Nephron (organoid): ENCODE results near the gene LRIT2.

Source experiments
- H3K27ac Mint-ChIP-seq, 3 experiments: 2 replicates each; pipeline ENCODE4 v1.8.0; 2020; ENCODE audit warnings: mixed read lengths in 3 of 3, mild to moderate bottlenecking in 2 of 3, moderate library complexity in 1 of 3
- H3K27me3 Mint-ChIP-seq: 2 replicates; pipeline ENCODE4 v1.8.0; 2021; ENCODE audit warnings: low read depth, mild to moderate bottlenecking, moderate library complexity, mixed read lengths
- H3K36me3 Mint-ChIP-seq: 2 replicates; pipeline ENCODE4 v1.8.0; 2020; ENCODE audit warnings: low read depth, mixed read lengths
- H3K4me1 Mint-ChIP-seq: 2 replicates; pipeline ENCODE4 v1.8.0; 2020; ENCODE audit warnings: mixed read lengths
- H3K4me3 Mint-ChIP-seq, 3 experiments: 2 replicates each; pipeline ENCODE4 v1.8.0; 2020; ENCODE audit warnings: mild to moderate bottlenecking in 3 of 3, mixed read lengths in 3 of 3, moderate library complexity in 2 of 3
- H3K9me3 Mint-ChIP-seq: 2 replicates; pipeline ENCODE4 v1.8.0; 2020; ENCODE audit warnings: mixed read lengths
- TF ChIP-seq, protein P1 (sequence below), 3 experiments: fragments of 200-600 bp; sonication (generic); IDR thresholded peaks; one replicate each; pipeline ENCODE4 v1.5.0; 2021; ENCODE audit warnings: antibody characterized with exemption in 3 of 3; ENCODE audit not compliant: unreplicated experiment in 3 of 3

Gene LRIT2

DNA sequence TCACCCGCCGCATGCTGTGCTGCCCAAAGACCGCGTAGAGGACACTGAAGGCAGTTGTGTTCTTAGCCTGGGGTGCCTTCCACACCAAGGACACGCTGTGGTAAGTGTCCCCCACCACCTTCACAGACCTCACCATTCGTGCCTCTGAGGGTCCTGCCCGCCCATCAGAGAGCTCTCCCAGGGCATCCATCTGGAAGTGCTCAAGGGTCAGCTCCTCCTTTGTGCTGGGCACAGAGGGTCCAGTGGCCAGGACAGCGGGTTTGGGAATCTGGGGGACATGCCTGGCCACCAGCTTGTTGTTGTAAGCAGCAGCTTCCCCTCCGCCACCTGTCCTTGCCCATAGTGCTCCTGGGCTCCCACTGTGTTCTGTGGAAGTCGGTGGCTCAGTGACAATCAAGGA lies 7.0 kb upstream of the LRIT2 start:
- Mint-ChIP-seq H3K27ac (no peak overlapping the region), H3K4me1 (no peaks in the 10 kb centered on the region), H3K4me3 (no peak overlapping the region), H3K9me3 (no peaks in the 10 kb centered on the region), H3K36me3 (no peaks in the 10 kb centered on the region), H3K27me3 (peaks cover 27% of the 10 kb centered on the region)
- TF ChIP-seq, protein P1, sequence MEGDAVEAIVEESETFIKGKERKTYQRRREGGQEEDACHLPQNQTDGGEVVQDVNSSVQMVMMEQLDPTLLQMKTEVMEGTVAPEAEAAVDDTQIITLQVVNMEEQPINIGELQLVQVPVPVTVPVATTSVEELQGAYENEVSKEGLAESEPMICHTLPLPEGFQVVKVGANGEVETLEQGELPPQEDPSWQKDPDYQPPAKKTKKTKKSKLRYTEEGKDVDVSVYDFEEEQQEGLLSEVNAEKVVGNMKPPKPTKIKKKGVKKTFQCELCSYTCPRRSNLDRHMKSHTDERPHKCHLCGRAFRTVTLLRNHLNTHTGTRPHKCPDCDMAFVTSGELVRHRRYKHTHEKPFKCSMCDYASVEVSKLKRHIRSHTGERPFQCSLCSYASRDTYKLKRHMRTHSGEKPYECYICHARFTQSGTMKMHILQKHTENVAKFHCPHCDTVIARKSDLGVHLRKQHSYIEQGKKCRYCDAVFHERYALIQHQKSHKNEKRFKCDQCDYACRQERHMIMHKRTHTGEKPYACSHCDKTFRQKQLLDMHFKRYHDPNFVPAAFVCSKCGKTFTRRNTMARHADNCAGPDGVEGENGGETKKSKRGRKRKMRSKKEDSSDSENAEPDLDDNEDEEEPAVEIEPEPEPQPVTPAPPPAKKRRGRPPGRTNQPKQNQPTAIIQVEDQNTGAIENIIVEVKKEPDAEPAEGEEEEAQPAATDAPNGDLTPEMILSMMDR (IDR thresholded peaks at IDR 0.05; ENCODE audit: unreplicated experiment in 3 of 3), result no peak

DNA sequence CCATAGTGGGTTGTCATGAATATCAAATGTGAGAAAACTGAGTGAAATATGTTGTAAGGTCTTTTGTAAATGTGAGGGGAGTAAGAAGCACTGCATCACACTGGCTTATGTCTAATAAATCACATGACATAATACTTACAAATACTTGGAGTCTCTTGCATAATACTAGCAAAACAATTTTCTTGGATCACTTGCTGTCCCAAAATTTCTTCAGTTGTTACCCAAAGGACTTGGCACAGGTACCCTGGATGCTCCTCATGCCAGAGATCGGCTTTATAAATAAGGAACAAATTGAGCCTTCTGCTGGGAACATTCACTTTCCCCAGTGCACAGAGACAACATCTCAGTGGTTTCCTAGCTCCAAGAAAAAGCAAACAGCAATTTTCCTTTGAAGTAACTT lies 5.0 kb upstream of the LRIT2 start:
- TF ChIP-seq, protein P1 (IDR thresholded peaks at IDR 0.05; ENCODE audit: unreplicated experiment in 3 of 3), result no peak
- Mint-ChIP-seq H3K27me3 (peaks cover 21% of the 10 kb centered on the region), H3K36me3 (no peaks in the 10 kb centered on the region), H3K9me3 (no peaks in the 10 kb centered on the region), H3K4me3 (no peak overlapping the region), H3K27ac (no peak overlapping the region), H3K4me1 (no peaks in the 10 kb centered on the region)

DNA sequence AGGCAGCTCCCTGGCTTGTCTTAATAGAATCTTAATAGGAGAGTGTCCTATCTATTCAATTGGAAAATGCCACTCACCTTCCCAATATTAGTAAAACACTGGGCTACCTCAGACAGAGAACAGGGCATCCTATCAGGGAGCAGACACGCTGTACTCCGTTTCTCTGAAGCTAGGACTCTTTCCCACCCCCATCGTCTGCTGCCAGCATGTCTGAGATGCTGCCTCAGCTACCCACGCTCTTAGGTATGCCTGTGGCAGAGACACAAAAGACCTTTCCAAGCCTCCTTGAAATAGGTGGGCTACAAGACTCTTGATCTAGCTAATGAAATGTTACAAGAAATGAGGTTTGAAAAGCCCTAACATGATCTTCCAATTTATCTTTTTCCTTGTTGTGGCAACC lies 2.5 kb upstream of the LRIT2 start:
- Mint-ChIP-seq H3K9me3 (no peaks in the 10 kb centered on the region), H3K36me3 (no peaks in the 10 kb centered on the region), H3K4me3 (no peak overlapping the region), H3K4me1 (no peaks in the 10 kb centered on the region), H3K27me3 (peaks cover 25% of the 10 kb centered on the region), H3K27ac (no peak overlapping the region)
- TF ChIP-seq, protein P1 (IDR thresholded peaks at IDR 0.05; ENCODE audit: unreplicated experiment in 3 of 3), result no peak

DNA sequence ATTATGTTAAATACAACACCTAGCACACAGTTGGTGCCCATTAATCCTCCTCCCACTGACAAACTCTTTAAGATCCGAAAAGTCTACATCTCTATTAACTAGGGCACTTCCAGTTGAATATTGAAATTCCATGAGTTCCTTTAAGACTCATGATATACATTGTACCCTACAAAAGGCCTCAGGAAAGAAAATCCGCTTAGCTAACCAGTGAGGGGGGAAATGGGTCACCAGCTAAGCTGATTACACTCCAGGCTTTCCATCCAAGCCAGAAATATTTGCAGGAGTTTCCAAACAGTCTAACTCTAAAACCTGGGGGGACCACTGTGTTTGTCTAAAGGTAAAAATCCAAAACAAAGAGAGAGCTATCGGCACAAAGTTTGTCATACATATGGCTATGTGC lies 1.3 kb upstream of the LRIT2 start:
- Mint-ChIP-seq H3K36me3 (no peaks in the 10 kb centered on the region), H3K27me3 (peaks cover 30% of the 10 kb centered on the region), H3K9me3 (no peaks in the 10 kb centered on the region), H3K4me1 (no peaks in the 10 kb centered on the region), H3K4me3 (no peak overlapping the region), H3K27ac (no peak overlapping the region)
- TF ChIP-seq, protein P1 (IDR thresholded peaks at IDR 0.05; ENCODE audit: unreplicated experiment in 3 of 3), result no peak

DNA sequence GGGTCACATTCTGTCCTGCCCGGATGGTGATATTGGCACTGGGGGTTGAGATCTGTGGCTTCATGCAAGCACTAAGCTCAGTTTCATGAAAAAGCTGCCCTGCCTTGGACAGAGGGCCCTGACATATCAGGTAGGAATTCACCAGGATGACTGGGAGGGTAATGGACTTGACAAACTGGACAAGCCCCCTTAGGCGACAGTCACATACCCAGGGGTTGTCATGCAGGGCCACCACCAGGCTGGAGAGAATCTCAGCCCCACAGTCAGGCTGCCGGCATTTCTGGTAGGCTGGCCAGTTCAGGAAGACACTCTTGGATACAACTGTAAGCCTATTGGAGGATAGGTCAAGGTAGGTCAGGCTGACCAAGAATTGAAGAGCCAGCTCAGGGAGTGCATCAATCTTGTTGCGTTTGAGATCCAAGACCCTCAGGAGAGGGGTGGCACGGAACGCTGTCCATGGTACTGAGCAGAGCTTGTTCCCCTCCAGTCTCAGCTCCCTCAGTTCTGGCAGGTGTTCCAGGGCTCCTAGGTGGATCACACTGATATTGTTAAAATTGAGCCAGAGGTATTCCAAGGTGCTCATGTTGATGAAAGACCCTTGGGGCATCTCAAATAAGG lies 824 bp downstream of the LRIT2 start:
- no peak overlapping the region for H3K27ac Mint-ChIP-seq
- no peaks in the 10 kb centered on the region for H3K36me3 Mint-ChIP-seq
- H3K9me3 Mint-ChIP-seq, result no peaks in the 10 kb centered on the region

DNA sequence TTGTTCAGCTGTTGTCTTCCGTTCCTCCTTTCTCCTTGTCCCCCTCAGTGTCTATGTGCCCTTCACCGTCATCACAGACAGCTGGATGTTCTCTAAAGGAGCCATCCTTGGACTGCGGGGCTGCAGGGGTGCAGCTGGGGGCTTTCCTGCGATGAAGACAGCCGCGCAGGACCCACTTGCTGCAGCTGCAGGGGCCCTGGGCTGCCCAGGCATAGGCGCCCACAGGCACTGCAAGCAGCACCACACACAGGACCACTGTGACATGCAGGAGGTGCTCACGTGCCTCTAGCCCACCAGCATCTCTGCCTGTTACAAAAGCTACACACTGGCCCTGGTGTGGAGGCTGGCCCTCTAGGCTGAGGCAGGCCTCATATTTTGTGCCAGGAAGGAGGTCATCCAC lies 3.4 kb downstream of the LRIT2 start:
- Mint-ChIP-seq H3K36me3 (no peaks in the 10 kb centered on the region), H3K27me3 (peaks cover 16% of the 10 kb centered on the region), H3K4me3 (no peak overlapping the region), H3K4me1 (no peaks in the 10 kb centered on the region), H3K9me3 (no peaks in the 10 kb centered on the region), H3K27ac (no peak overlapping the region)
- TF ChIP-seq, protein P1 (IDR thresholded peaks at IDR 0.05; ENCODE audit: unreplicated experiment in 3 of 3), result no peak

More for the DNA sequence above, 824 bp downstream of the LRIT2 start:
- Mint-ChIP-seq H3K27me3 (peaks cover 18% of the 10 kb centered on the region), H3K4me1 (no peaks in the 10 kb centered on the region), H3K4me3 (no peak overlapping the region)
- TF ChIP-seq, protein P1 (IDR thresholded peaks at IDR 0.05; ENCODE audit: unreplicated experiment in 3 of 3), result no peak
